ENCODE results near the gene COLEC11.

- no peak for TF ChIP-seq POLR2A (IDR thresholded peaks at IDR 0.05)
- TF ChIP-seq POLR2AphosphoS5 (IDR thresholded peaks at IDR 0.05) = no peak
Observed at GRCh38 chr2:3633089-3633981, 38.4 kb downstream of the COLEC11 start.

Measured in spleen (tissue), 3 donors.